Measurements from ENCODE around the gene SNPH.

The SNPH gene

DNA sequence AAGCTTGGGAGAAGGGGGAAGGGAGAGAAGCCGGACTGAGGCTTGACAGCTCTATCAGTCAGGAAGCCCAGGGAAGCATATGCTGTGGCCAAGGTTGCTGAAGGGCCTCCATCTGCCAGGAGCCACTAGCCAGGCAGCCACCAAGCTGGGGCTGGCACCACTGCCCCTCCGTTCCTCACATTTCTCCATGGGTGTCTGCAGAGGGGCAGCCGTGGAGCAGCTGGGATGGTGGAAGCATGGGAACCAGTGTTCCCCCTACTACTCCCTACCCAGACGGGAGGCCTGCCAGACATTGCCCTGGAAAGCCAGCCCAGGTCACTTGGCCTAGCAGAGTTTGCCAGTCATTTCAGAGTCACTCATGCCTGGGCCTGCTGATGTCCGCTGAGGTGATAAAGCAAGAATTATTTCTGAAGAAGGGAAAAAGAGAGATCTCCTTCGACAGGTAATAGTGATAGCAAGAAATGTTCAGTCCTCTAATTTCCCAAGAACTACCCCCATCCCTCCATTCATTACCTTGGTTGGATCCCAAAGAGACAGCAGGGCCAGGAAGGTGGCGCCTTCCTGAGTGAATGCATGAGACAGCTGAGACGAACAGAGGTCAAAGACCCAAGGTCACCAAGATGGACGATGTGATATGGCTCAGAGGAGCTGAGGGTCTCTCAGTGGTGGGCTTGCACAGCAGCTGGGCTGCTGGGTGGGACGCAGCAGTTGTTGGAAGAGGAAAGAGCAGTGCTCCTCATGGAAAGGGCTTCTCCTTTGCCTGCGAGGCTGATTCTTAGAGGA, 21.9 kb downstream of the SNPH start:
- no peak for DNase-seq

DNA sequence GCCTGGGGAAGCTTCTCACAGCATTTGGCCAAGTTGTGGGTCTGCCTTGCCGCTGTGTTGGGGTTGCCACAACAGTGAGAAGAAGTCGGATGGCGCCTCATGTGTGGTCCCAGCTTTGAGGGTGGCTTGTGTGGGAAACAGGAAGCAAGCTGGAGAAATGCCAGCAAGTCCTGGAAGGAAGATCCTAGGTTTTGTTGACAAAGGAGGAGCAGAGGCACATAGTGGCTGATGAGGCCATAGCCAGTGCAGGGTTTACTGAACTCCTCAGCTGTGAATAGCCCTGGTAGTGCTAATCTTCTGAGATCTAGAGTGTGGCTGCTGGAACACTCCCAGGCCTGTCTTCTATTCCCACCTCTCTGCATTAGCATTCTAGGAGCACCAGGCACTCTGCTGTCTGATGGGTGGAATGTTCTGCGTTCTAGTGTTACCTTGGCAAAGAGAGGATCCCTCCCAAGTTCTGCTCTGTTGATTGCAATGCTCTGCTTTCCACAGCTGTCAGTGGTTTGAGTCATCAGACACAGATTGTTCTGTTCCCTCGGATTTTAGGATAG, 25.2 kb downstream of the SNPH start:
- DNase-seq: peak in 1 of 4 experiments; percentile 10

DNA sequence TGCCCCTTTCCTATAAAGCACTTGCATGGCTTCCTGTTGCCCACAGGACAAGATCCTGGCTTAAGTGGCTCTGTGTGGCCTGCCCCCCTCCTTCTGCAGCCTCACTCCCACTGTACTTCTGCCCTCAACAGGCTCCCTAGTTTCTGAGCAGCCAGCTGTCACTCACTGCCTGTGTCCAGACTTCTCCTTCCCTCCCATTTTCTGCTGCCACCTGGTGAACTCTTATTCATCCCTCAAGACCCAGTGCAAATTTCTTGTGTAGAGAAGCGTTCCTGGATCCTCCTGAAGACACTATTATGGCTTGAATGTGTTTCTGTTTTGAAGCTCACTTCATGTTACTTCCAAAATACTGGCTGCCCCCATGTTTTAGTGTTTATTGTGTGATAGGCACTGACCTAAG, 26.5 kb downstream of the SNPH start:
- no peak for DNase-seq

DNA sequence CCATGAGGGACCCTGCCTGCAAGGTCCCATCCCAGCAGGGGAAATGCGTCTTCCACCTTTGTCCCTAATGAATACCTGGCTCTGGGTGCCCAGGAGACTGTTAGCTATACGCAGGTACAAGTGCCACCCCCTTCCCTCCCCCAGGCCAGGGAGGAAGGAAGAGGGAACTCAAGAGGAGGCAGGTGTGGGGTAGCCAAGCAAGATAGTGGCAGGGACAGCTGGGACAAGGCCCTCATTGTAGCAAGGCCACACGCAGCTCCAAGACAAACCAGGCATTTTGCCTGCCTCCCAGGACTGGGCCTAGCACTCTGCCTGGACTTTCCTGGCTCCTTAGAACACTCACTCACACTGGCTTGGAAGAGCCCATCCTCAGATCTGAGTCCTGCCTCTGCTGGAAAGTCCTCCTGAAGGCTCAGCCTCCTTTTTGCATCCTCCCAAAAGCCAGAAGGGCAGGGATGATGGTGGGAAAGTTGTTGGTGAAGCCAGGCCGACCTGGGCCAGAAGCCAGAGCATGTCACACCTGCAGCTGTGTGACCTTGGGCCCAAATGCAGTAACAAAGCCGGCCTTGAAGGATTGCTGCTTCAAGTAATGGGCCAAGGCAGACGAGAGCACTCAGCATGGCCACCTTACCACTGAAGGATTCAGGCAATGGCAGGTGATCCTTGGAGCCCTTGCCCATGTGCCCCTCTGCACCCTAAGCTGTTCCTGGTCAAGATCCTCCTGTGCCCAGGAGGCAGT, 27.7 kb downstream of the SNPH start:
- no peak for DNase-seq

DNA sequence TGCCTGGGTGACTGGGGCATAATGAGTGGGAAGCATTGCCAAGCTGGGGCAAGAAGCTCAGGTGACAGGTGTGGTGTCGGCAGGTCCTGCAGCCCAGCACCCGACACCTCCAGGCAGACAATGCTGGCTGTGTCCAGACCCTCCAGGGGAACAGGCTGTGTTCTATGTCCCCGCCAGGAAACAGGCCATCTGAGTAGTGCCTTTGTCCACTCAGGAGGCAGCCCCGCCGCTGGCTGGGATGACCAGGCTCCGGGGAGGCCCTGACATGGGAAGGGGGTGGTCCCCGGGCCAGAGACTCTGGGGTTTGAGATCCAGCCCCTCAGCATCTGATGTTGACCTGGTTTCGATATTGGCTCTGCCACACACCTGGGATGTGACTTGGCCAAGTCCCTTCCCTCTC, 28.4 kb downstream of the SNPH start:
- DNase-seq: no peak

DNA sequence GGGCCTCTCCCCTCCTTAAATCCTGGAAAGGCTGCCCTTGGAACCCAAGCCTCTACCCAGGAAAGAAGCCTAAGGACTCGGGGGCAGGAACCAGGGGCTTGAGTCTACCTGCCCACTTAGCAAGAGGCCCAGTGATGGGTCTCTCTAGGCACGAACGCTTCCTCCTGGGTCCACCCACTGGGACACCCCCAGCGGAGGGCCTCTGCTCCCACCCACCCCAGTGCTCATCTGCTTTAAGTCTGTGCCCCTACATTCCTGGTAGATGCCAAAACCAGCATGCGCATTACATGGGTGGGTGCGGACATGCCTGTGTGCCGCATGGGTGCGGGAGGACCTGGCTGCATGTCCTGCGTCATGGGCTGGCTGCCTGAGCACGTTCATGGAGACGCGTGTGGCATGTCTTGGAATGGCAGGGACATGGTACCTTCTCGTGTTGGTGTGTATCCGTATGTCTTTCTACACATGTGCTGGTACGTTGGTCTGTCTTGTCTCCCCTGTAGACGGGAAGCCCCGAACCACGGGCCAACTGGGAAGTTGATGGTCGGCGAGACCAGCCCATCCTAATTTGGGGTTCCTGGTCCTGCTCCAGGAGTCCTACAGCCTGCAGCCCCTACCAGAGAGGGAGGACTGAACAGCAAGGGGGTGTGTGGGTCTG, 29.3 kb downstream of the SNPH start:
- DNase-seq: no peak

DNA sequence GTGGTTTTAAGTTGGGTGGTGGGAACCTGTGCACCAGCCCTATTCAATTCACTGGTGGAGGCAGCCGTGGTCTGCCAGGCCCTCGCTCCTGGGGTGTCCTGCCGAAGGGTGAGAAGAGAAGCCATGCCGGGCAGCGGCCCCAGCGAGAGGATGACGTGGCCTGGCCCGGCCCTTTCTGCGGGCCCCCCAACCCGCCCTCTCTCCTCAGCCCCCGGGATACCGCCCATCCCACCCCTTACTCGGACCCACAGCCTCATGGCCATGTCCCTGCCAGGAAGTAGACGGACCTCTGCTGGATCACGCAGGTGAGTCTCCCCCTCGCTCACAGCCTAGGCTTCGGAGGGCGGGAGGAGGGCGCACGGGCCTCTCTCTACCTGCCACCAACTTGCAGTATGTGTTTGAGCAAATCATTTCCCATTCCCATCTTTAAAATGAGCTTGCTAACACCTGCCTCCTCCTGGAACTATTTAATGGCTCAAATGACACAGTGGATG, 30.1 kb downstream of the SNPH start:
- DNase-seq: no peak

DNA sequence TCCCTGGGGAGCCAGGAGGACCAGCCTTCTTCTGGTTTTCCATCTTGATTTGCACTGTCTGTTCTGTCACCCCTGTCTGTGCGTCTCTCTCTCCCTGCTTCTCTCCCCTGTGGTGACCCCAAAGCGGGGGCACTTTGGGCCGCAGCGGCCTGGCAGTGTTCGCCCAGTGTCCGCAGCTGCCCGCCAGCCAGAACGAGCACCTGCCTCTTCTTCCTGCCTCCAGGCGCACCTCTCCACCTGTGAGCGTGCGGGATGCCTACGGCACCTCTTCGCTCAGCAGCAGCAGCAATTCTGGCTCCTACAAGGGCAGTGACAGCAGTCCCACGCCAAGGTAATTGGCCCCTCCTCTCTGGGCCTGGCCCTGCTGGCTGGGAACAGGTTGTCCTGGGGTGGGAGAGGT, 30.8 kb downstream of the SNPH start:
- no peak for DNase-seq

DNA sequence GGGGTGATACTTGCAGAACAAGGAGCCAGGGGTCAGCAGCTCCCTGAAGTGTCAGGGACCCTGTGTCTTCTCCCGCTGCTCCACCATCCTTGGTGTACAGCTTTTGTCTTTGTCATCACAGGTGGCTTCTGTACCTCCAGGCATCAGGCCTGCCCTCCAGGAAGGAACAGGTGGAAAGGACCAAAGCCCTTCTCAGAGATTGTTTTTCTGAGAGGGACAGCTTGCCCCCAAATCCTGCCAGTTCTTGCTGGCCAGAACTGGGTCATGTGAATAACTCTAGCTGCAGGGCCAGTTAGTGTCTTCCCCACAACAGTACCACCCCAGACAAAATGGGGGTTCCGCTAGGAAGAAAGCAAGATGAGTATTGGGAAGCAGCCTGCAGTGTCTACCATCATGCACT, 31.4 kb downstream of the SNPH start:
- no peak for DNase-seq

DNA sequence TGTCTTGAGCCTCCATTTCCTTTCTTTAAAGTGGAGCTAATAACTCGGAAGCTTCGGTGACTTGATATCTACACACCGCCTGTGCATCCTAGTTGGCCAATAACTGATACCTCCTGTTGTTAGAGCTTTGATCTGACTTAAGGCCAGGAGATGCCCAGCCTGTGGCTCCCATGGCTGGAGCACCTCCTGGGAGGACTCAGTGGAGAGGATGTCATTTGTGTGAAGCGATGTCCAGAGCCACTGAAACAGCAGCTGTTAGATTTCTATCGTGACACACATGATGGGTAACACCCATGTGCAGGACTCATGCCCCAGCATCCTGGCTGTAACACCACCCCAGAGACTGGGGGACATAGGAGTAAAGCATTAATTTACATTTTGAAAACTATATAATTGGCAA, 32.1 kb downstream of the SNPH start:
- DNase-seq: no peak

DNA sequence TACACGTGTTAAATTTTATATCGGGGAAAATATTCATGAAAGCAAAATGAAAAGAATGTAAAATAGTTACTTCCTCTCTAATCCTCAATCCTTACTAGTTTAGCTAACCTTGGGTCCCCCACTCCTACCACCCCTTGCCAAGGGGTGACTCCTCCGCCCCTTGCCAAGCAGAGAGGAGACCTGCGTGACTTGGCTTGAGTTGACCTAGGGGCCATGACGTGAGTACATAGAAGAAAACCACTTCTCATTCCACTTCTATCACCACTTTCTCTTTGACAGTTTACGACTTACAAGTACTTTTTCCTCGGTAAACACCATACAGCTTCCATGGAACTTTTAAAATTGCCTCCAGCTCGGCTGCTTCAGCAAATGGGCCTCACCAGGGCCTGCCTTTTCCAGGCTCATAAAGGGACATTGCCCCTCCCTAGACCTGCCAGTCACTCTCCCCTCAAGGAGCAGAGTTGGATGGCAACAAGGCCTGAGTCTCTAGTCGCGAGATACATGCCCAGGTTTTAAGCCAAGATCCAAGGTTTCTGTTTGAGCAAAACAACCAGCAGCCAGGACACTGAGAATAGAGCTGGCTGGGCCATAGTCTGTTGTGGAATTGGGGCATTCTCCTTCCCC, 32.9 kb downstream of the SNPH start:
- no peak for DNase-seq

DNA sequence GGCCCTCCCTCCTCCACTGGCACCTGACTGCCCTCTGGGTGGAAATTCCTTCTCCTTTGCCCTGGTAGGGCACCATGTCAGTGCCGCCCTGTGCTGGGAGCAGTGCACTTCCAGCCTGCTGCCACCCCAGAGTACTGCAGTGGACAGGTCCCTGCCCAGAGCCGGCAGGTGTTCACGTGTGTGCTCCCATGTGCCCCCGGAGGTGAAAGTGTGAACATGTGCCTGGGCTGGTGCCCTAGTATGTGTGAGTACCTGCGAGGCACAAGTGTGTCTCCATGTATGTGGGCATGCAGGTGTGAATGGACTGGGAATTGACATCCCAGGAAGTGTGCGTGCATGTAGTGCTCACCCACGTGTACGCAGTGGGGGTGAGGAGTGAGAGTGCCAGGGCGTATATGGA, 33.4 kb downstream of the SNPH start:
- DNase-seq: no peak

DNA sequence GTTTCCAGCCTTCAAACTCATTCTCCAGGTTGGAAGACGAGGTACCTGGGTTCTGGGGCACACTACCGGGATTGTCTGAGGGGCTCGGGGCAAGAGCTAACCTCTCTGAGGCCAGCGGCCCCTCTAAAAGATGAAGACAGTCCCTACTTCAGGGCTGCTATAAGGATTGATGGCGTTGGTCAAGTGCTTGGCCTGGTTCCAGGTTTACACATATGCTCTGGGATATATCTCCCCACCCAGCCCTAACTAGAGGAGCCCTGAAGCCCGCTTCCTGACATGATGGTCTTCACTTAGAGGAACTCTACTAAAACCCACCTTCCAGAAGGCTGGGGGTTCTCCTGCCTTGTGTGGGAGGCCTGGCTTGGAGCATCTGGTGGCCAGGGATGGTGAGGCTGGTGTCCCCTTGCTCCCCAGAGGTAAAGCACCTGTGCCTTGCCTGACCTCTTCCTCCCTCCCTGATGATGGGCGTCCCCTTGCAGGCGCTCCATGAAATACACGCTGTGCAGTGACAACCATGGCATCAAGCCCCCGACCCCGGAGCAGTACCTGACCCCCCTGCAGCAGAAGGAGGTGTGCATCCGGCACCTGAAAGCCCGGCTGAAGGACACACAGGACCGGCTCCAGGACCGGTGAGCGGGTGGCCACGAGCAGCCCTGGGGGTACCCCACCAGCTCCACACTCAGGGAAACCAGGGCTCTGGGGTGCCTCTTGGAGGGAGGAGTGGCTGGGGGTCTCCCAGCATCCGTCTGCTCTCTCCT, 34.2 kb downstream of the SNPH start:
- no peak for DNase-seq

DNA sequence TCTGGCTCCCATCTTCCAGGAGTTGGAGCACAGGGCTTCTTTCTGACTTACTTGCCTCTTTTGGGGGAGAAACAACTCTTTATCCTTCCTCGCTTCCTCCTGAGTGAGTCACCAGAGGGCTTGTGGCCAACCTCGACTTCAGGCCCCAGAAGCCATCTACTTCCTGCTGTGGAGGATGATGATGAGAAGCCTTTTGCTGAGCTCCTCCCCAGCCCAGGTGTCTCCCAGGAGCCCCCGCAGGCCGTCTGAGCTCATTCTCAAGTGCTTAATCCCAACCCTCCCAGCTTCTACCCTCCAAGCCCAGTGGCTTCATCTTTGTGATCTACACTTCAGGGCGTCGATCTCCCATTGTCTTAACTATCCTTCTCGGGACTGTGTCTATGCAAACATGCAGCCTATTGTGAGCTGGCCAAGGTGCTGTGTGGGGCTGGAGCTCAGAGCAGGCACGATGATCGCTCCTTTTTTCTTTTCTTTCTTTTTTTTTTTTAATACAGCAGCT, 35.0 kb downstream of the SNPH start:
- DNase-seq: peak; percentile 10 to 47 (median 34)

DNA sequence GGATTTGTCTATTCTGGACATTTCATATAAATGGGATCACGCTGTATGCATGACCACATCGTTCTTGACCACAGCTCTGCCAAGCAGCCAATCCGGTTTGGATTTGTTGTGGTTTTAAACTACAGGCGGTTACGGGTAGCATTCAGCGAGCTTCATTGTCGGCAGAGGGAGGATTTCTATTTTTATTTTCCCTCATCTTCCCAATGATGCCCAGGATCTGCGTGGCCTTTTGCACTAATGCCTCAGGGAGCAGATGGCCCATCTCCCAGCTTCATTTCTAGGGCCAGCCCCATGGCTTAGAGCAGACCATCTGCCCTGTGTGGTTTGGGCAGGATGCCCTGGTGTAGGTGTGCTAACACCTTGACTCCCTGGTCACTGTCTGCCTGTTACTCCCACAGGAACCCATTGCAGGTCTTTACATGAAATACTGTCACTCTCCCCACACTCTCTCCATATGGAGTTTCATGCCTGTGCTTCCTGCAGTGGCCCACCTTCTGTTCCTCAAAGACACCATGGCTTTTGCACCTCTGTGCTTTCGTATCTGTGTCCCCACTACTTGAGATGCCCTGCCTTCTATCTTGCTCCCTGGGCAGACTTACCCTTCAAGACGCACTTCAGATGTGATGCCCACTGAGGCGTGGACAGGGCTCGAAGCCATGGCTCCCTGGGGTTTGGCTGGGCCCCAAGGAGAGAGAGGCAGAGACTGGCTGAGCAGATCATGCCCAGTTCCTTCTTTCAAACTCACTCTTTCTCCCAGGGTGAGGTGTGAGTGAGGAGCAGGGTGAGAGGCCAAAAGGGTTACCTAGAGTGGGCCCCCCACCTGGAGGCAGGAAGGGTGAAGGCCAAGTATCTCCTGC, 36.8 kb downstream of the SNPH start:
- peak in 1 of 4 experiments; percentile 37 for DNase-seq

DNA sequence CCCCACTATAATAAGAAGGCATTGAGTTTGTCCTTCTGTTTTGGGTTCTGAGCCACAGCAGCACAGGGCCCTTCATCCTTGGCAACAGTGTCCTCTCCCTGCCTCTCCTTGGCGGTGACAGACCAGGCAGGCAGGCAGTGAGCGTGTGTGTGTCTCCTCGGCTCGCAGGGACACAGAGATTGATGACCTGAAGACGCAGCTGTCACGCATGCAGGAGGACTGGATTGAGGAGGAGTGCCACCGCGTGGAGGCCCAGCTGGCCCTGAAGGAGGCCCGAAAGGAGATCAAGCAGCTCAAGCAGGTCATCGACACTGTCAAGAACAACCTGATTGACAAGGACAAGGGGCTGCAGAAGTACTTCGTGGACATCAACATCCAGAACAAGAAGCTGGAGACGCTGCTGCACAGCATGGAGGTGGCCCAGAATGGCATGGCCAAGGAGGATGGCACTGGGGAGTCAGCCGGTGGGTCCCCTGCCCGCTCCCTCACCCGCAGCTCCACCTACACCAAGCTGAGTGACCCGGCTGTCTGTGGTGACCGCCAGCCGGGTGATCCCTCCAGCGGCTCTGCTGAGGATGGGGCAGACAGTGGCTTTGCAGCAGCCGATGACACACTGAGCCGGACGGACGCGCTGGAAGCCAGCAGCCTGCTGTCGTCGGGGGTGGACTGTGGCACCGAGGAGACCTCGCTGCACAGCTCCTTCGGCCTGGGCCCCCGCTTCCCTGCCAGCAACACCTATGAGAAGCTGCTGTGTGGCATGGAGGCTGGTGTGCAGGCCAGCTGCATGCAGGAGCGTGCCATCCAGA, 38.8 kb downstream of the SNPH start:
- no peak for DNase-seq

DNA sequence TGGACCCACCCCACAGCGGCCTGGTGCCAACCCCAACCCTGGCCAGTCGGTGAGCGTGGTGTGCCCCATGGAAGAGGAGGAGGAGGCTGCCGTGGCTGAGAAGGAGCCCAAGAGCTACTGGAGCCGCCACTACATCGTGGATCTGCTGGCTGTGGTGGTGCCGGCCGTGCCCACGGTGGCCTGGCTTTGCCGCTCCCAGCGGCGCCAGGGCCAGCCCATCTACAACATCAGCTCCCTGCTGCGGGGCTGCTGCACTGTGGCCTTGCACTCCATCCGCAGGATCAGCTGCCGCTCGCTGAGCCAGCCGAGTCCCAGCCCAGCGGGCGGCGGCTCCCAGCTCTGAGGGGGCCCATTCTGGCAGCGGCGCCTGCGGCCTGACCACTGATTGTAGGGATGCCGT, 39.6 kb downstream of the SNPH start:
- DNase-seq: no peak

DNA sequence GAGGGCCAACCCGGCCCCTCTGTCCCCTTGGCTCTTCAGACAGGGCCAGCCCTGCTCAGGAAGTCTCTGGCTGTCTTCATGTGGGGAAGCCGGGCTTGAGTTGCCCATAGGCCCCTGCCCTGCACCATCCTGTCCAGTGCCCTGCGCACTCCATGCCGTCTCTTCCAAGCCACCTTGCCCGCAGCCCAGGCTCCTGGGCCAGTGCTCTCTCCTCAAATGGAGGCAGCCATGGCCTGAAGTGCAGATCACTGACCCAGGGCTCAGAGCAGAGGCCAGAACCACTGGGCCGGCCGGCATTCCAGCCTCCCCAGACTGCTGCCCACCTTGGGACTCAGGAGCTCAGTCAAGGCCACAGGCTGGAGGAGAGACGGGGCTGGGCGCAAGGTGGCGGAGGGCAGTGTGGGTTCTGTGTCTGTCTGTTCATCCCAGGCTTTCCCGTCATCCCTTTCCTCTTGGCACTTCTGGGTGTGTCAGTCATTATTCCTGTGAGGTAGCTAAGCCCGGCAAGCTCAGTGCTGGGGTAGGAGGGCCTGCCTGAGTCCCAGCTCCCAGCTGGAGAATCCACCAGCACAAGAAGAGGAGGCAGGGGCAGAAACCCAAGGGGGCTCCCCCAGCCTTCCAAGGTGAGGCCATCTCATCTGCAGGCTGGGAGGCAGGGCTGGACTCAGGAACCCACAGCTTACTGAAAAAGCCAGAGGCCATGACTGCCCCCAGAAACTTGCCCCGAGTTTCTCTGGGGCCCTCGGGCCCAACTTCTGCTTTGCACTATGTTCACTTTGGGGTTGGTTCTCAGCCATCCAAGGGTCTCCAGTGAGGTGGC, 40.4 kb downstream of the SNPH start:
- DNase-seq: no peak

DNA sequence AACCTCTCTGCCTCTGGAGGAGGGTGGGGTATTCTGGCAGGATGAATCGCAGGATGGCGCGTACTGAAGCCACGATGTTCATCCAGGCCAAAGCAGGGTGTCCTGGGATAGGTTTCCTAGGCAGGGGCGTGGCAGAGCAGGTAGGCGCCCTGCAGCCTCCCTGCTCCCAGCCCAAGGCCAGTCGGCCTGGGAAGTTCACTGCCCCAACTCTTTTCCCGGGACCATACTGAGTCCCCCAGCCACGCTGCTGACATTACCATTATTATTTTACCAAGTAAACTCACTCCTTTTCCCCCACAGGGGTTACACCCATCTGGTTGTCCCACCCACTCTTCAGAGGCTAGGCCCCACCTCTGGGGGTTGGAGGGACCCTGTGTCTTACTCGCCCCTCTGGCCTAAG, 41.1 kb downstream of the SNPH start:
- DNase-seq: no peak

Measured in suppressor macrophage (primary cell).